ENCODE measurements around the gene LGALS1.

DNA sequence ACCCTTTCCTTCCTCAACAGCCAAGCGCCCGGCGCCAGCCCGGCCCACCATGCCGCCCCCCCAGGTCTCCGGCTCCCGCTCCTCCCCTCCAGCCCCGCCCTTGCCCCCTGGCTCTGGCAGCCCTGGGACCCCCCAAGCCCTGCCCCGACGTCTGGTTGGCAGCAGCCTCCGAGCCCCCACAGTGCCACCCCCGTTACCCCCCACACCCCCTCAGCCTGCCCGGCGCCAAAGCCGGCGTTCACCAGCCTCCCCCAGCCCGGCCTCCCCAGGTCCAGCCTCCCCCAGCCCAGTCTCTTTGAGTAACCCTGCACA lies 20.2 kb upstream of the LGALS1 start:
- TF ChIP-seq, protein P1, sequence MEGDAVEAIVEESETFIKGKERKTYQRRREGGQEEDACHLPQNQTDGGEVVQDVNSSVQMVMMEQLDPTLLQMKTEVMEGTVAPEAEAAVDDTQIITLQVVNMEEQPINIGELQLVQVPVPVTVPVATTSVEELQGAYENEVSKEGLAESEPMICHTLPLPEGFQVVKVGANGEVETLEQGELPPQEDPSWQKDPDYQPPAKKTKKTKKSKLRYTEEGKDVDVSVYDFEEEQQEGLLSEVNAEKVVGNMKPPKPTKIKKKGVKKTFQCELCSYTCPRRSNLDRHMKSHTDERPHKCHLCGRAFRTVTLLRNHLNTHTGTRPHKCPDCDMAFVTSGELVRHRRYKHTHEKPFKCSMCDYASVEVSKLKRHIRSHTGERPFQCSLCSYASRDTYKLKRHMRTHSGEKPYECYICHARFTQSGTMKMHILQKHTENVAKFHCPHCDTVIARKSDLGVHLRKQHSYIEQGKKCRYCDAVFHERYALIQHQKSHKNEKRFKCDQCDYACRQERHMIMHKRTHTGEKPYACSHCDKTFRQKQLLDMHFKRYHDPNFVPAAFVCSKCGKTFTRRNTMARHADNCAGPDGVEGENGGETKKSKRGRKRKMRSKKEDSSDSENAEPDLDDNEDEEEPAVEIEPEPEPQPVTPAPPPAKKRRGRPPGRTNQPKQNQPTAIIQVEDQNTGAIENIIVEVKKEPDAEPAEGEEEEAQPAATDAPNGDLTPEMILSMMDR (IDR thresholded peaks at IDR 0.05; ENCODE audit: low read length) = no peak
- TF ChIP-seq EZH2 (optimal IDR thresholded peaks at IDR 0.05; ENCODE audit: low read depth, low read length) (no peak), EZH2phosphoT487 (IDR thresholded peaks at IDR 0.05; ENCODE audit: low read length) (no peak)

Measured in MM.1S (cell line).